Nephron progenitor cell (in vitro differentiated cells): ENCODE measurements around the gene ZNF593.

ENCODE experiments used
- DNase-seq: peaks from one replicate; pipeline ENCODE4 v3.0.0; 2021
- H3K27ac Mint-ChIP-seq: 2 replicates; pipeline ENCODE4 v1.8.0; 2021; ENCODE audit warnings: mild to moderate bottlenecking, moderate library complexity, mixed read lengths
- H3K27me3 Mint-ChIP-seq: 2 replicates; pipeline ENCODE4 v1.8.0; 2021; ENCODE audit warnings: mild to moderate bottlenecking, low read depth, mixed read lengths; ENCODE audit not compliant: poor library complexity
- H3K36me3 Mint-ChIP-seq: 2 replicates; pipeline ENCODE4 v1.8.0; 2021; ENCODE audit warnings: low read depth, mixed read lengths
- H3K4me1 Mint-ChIP-seq: 2 replicates; pipeline ENCODE4 v1.8.0; 2021; ENCODE audit warnings: mixed read lengths
- H3K4me3 Mint-ChIP-seq: 2 replicates; pipeline ENCODE4 v1.8.0; 2021; ENCODE audit warnings: mild to moderate bottlenecking, moderate library complexity, mixed read lengths
- H3K9me3 Mint-ChIP-seq: 2 replicates; pipeline ENCODE4 v1.8.0; 2021; ENCODE audit warnings: mild to moderate bottlenecking, moderate library complexity, mixed read lengths
- CTCF ChIP-seq: fragments of 200-600 bp; sonication (generic); IDR thresholded peaks from 2 replicates; pipeline ENCODE4 v1.5.0; 2021; ENCODE audit warnings: antibody characterized with exemption

Gene ZNF593

DNA sequence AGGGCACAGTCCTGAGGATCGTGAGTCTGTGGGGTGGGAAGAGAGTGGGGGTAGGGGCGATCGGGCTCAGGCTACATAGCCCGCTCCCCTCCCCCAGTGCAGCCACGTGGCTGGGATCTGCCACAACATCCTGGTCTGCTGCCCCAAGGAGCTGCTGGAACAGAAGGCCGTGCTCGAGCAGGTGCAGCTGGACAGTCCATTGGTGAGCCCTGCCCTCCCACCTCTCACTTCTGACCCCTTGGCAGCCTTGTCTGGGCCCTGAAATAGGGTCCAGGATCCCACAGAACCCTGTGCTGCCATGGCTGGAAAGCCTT is 12.6 kb downstream of the ZNF593 start:
- H3K4me3 Mint-ChIP-seq, result no peak overlapping the region
- H3K4me1 Mint-ChIP-seq, result peaks cover 27% of the 10 kb centered on the region
- H3K9me3 Mint-ChIP-seq, result no peaks in the 10 kb centered on the region
- H3K27me3 Mint-ChIP-seq, result no peaks in the 10 kb centered on the region
- no peak for TF ChIP-seq CTCF
- no peaks in the 10 kb centered on the region for H3K36me3 Mint-ChIP-seq
- H3K27ac Mint-ChIP-seq, result no peak overlapping the region
- DNase-seq, result no peak

- DNase-seq, result no peak
- Mint-ChIP-seq H3K27ac (no peak overlapping the region), H3K27me3 (peaks cover 3% of the 10 kb centered on the region), H3K4me1 (peaks cover 10% of the 10 kb centered on the region), H3K4me3 (no peak overlapping the region), H3K9me3 (no peaks in the 10 kb centered on the region), H3K36me3 (no peaks in the 10 kb centered on the region)
- no peak for TF ChIP-seq CTCF
These were observed 14.4 kb downstream of the ZNF593 start for GRCh38 chr1:26184086-26184485.

- DNase-seq, result no peak
- no peaks in the 10 kb centered on the region for H3K36me3 Mint-ChIP-seq
- H3K4me3 Mint-ChIP-seq, result no peak overlapping the region
- TF ChIP-seq CTCF, result no peak
- H3K9me3 Mint-ChIP-seq, result no peaks in the 10 kb centered on the region
- H3K27ac Mint-ChIP-seq, result no peak overlapping the region
- peaks cover 17% of the 10 kb centered on the region for H3K4me1 Mint-ChIP-seq
- H3K27me3 Mint-ChIP-seq, result peaks cover 3% of the 10 kb centered on the region
These were observed 15.2 kb downstream of the ZNF593 start for GRCh38 chr1:26184883-26185282.

GRCh38 chr1:26187882-26188281 is 18.2 kb downstream of the ZNF593 start:
- peaks cover 29% of the 10 kb centered on the region for H3K4me1 Mint-ChIP-seq
- DNase-seq, result no peak
- peaks cover 6% of the 10 kb centered on the region for H3K27me3 Mint-ChIP-seq
- no peaks in the 10 kb centered on the region for H3K9me3 Mint-ChIP-seq
- no peak for TF ChIP-seq CTCF
- no peak overlapping the region for H3K27ac Mint-ChIP-seq
- H3K36me3 Mint-ChIP-seq, result no peaks in the 10 kb centered on the region
- H3K4me3 Mint-ChIP-seq, result no peak overlapping the region

DNA sequence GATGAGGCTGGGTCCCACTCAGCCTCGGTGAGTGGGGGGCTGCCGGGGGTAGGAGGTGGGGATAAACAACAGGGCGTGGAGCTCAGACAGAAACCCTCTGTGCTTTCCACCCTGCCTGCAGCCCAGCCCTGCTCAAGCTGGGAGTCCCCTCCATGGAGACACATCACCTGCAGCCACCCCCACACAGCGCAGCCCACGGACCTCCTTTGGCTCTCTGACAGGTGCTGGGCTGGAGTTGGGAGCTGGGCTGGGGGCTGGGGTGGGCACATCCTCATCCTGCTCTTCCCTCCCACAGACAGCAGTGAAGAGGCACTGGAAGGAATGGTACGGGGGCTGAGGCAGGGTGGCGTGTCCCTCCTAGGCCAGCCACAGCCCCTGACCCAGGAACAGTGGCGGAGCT is 18.8 kb downstream of the ZNF593 start:
- H3K4me1 Mint-ChIP-seq, result peaks cover 29% of the 10 kb centered on the region
- TF ChIP-seq CTCF, result no peak
- no peak overlapping the region for H3K4me3 Mint-ChIP-seq
- no peak overlapping the region for H3K27ac Mint-ChIP-seq
- no peak for DNase-seq
- H3K36me3 Mint-ChIP-seq, result no peaks in the 10 kb centered on the region
- peaks cover 7% of the 10 kb centered on the region for H3K27me3 Mint-ChIP-seq
- no peaks in the 10 kb centered on the region for H3K9me3 Mint-ChIP-seq

DNA sequence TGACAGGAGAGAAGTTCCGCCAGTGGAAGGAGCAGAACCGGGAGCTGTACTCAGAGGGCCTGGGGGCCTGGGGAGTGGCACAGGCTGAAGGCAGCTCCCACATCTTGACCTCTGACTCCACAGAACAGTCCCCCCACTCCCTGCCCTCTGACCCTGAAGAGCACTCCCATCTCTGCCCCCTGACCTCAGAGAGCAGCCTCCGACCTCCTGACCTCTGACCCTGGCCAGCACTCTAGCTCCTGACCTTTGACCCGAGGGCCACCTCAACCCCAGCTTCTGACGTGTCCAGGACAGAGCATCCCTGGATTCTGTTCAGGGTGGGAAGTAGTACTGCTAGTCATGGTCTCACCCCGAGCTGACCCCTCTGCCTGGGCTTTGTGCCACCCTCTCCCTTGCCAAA is 19.6 kb downstream of the ZNF593 start:
- Mint-ChIP-seq H3K27ac (peak overlapping the region; percentile 75), H3K4me1 (peaks cover 29% of the 10 kb centered on the region), H3K9me3 (no peaks in the 10 kb centered on the region), H3K36me3 (no peaks in the 10 kb centered on the region), H3K4me3 (no peak overlapping the region), H3K27me3 (peaks cover 7% of the 10 kb centered on the region)
- TF ChIP-seq CTCF, result no peak
- DNase-seq, result peak; percentile 34
